Esophagus muscularis mucosa (tissue), 4 donors: ENCODE measurements around the gene RNPS1. TPM values are rescaled to one million over a fixed set of nuclear protein-coding genes. Genes with fewer than 3 reads are reported as not detected.
"Not testable (repeated sequence)": the region's sequence is repeated elsewhere in the genome, so short reads cannot be mapped to it uniquely, and the experiment has no call there.

ENCODE experiments used
- DNase-seq: peaks from one replicate; pipeline ENCODE4 v3.0.0-alpha.2; 2017; ENCODE audit errors: extremely low spot score
- H3K27ac ChIP-seq, 4 donors: fragments of 200-600 bp; sonication (generic); replicated peaks in 1 of 4; 1 replicate in 3 of 4; 2 replicates in 1 of 4; pipeline ENCODE4 v1.5.1; 2016 to 2019; ENCODE audit warnings: mild to moderate bottlenecking in 1 of 4
- H3K27me3 ChIP-seq, 4 donors: fragments of 200-600 bp; sonication (generic); one replicate each; pipeline versions ENCODE4 v1.5.1 to v1.6.0; 2016 to 2019
- H3K36me3 ChIP-seq, 4 donors: fragments of 200-600 bp; sonication (generic); one replicate each; pipeline ENCODE4 v1.5.1; 2016 to 2019
- H3K4me1 ChIP-seq, 4 donors: fragments of 200-600 bp; sonication (generic); one replicate each; pipeline ENCODE4 v1.5.1; 2016 to 2019
- H3K4me3 ChIP-seq, 4 donors: fragments of 200-600 bp; sonication (generic); 1 replicate in 2 of 4; 2 replicates in 2 of 4; pipeline ENCODE4 v1.5.1; 2016 to 2019; ENCODE audit warnings: mild to moderate bottlenecking in 4 of 4, moderate library complexity in 1 of 4
- H3K9me3 ChIP-seq, 4 donors: fragments of 200-600 bp; sonication (generic); 1 replicate in 3 of 4; 2 replicates in 1 of 4; pipeline ENCODE4 v1.5.1; 2016 to 2019
- CTCF ChIP-seq, 3 experiments: fragments of 200-600 bp in 2 of 3; fragments of 450-650 bp in 1 of 3; sonication (generic) in 2 of 3; IDR thresholded peaks; one replicate each; pipeline ENCODE4 v1.5.1; 2017 to 2019; ENCODE audit warnings: antibody characterized with exemption in 3 of 3, mild to moderate bottlenecking in 2 of 3, moderate library complexity in 1 of 3
- EP300 ChIP-seq: sonication (generic); formaldehyde crosslinking; IDR thresholded peaks from one replicate; pipeline ENCODE4 v1.6.1; 2017; ENCODE audit warnings: antibody characterized with exemption
- POLR2A ChIP-seq: fragments of 450-650 bp; IDR thresholded peaks from one replicate; pipeline ENCODE4 v1.6.1; 2017; ENCODE audit warnings: antibody characterized with exemption, moderate library complexity, mild to moderate bottlenecking, low read depth
- POLR2AphosphoS5 ChIP-seq, 2 donors: sonication (generic); formaldehyde crosslinking; IDR thresholded peaks; one replicate each; pipeline ENCODE4 v1.6.1; 2017; ENCODE audit warnings: antibody characterized with exemption in 2 of 2
- WGBS: methylation state at CpG from one replicate; pipeline ENCODE4 v1.1.5; 2018; 5-methylcytosine and 5-hydroxymethylcytosine counted together
- intact Hi-C: fragments of 100-400 bp; cut with DNase I; formaldehyde crosslinking; loops from one replicate; pipeline ENCODE4 v1.15.1; 2023
- total RNA-seq, 4 donors: library from RNA; depleted of rRNA; stranded (reverse); fragments of >200 nt; gene quantifications; one replicate each; pipeline versions ENCODE4 v1.1.0 to v1.2.1, GENCODE V29; 2016

RNPS1 gene
- total RNA-seq, 4 donors from 2014 or later: 114 to 179 (median 151) TPM

GRCh38 chr16:2271848-2272461 is 4.0 kb upstream of the RNPS1 start:
- TF ChIP-seq POLR2A: no peak
- no peak for TF ChIP-seq CTCF (IDR thresholded peaks at IDR 0.05)
- no peak for TF ChIP-seq EP300
- TF ChIP-seq POLR2AphosphoS5 (IDR thresholded peaks at IDR 0.05): no peak
- H3K27me3 ChIP-seq: no peaks in the 10 kb centered on the region
- no peaks in the 10 kb centered on the region for H3K9me3 ChIP-seq
- H3K36me3 ChIP-seq: peaks cover 0 to 23% (median 4%) of the 10 kb centered on the region in 4 donors
- WGBS: 85% methylated on average over 10 of the region's 14 CpGs
- H3K4me3 ChIP-seq: no peak overlapping the region
- H3K4me1 ChIP-seq: peaks cover 12 to 41% (median 26%) of the 10 kb centered on the region in 4 donors
- DNase-seq: no peak
- no peak overlapping the region for H3K27ac ChIP-seq
- intact Hi-C loops: no loop called here

GRCh38 chr16:2270588-2271470 is 2.9 kb upstream of the RNPS1 start:
- no peak overlapping the region for H3K27ac ChIP-seq
- H3K36me3 ChIP-seq: peaks cover 0 to 14% (median 1%) of the 10 kb centered on the region in 4 donors
- no peak for TF ChIP-seq POLR2AphosphoS5 (IDR thresholded peaks at IDR 0.05)
- TF ChIP-seq EP300: no peak
- TF ChIP-seq CTCF (IDR thresholded peaks at IDR 0.05): no peak
- TF ChIP-seq POLR2A: no peak
- no peaks in the 10 kb centered on the region for H3K9me3 ChIP-seq
- H3K27me3 ChIP-seq: no peaks in the 10 kb centered on the region
- 93% methylated on average over 9 of the region's 15 CpGs for WGBS
- intact Hi-C loops: no loop called here
- H3K4me1 ChIP-seq: peaks cover 20 to 51% (median 37%) of the 10 kb centered on the region in 4 donors
- no peak overlapping the region for H3K4me3 ChIP-seq
- DNase-seq: no peak

- TF ChIP-seq CTCF (IDR thresholded peaks at IDR 0.05) (no peak), EP300 (no peak), POLR2AphosphoS5 (IDR thresholded peaks at IDR 0.05) (no peak), POLR2A (no peak)
- Histone ChIP-seq H3K27me3 (no peaks in the 10 kb centered on the region), H3K27ac (peak overlapping the region in 2 of 4 donors; percentile 87 to 97), H3K36me3 (peaks cover 0 to 14% (median 2%) of the 10 kb centered on the region in 4 donors), H3K4me3 (no peak overlapping the region), H3K9me3 (no peaks in the 10 kb centered on the region), H3K4me1 (peaks cover 26 to 59% (median 45%) of the 10 kb centered on the region in 4 donors)
- intact Hi-C loops: no loop called here
- 81% methylated on average over 8 of the region's 9 CpGs for WGBS
- no peak for DNase-seq
These were observed 2.1 kb upstream of the RNPS1 start for GRCh38 chr16:2270070-2270462.

- peaks cover 13 to 31% (median 21%) of the 10 kb centered on the region in 4 donors for H3K36me3 ChIP-seq
- intact Hi-C loops: loop anchor here (10.0 kb wide), 1 partner anchor 237 kb away; no protein-coding TSS in a partner anchor
- peak overlapping the region; percentile 82 to 91 (median 84) for H3K4me3 ChIP-seq
- H3K9me3 ChIP-seq, H3K27me3 ChIP-seq, DNase-seq: not testable (repeated sequence)
- peaks cover 30 to 75% (median 49%) of the 10 kb centered on the region in 4 donors for H3K4me1 ChIP-seq
- H3K27ac ChIP-seq: peak overlapping the region; percentile 87 to 97 (median 92)
- 2% methylated on average over 23 of the region's 54 CpGs for WGBS
These were observed 417 bp downstream of the RNPS1 start for GRCh38 chr16:2267505-2267912.

GRCh38 chr16:2266887-2267286 is 1.0 kb downstream of the RNPS1 start:
- not testable (repeated sequence) for H3K27me3 ChIP-seq, DNase-seq, H3K9me3 ChIP-seq
- Histone ChIP-seq H3K4me3 (peak overlapping the region; percentile 82 to 91 (median 84)), H3K36me3 (peaks cover 18 to 36% (median 27%) of the 10 kb centered on the region in 4 donors), H3K27ac (peak overlapping the region; percentile 87 to 97 (median 92)), H3K4me1 (peaks cover 30 to 72% (median 49%) of the 10 kb centered on the region in 4 donors)
- intact Hi-C loops: loop anchor here (10.0 kb wide), 1 partner anchor 238 kb away; no protein-coding TSS in a partner anchor
- WGBS: 6% methylated on average over 11 of the region's 12 CpGs

GRCh38 chr16:2263026-2263425 is 4.9 kb downstream of the RNPS1 start:
- not testable (repeated sequence) for H3K27ac ChIP-seq, DNase-seq, H3K9me3 ChIP-seq, H3K27me3 ChIP-seq, H3K4me3 ChIP-seq
- peaks cover 50 to 72% (median 65%) of the 10 kb centered on the region in 4 donors for H3K36me3 ChIP-seq
- intact Hi-C loops: loop anchor here (10.0 kb wide), 1 partner anchor 242 kb away; no protein-coding TSS in a partner anchor
- WGBS: 79% methylated on average over 13 of the region's 14 CpGs
- H3K4me1 ChIP-seq: peaks cover 20 to 39% (median 25%) of the 10 kb centered on the region in 4 donors
